Fibroblast of skin of right quadriceps (primary cell): ENCODE data around the gene MBP.
"Not testable (repeated sequence)": the region's sequence is repeated elsewhere in the genome, so short reads cannot be mapped to it uniquely, and the experiment has no call there.

ENCODE experiments used
- DNase-seq: peaks from one replicate; pipeline ENCODE4 v3.0.0-alpha.2; 2013

MBP gene

DNA sequence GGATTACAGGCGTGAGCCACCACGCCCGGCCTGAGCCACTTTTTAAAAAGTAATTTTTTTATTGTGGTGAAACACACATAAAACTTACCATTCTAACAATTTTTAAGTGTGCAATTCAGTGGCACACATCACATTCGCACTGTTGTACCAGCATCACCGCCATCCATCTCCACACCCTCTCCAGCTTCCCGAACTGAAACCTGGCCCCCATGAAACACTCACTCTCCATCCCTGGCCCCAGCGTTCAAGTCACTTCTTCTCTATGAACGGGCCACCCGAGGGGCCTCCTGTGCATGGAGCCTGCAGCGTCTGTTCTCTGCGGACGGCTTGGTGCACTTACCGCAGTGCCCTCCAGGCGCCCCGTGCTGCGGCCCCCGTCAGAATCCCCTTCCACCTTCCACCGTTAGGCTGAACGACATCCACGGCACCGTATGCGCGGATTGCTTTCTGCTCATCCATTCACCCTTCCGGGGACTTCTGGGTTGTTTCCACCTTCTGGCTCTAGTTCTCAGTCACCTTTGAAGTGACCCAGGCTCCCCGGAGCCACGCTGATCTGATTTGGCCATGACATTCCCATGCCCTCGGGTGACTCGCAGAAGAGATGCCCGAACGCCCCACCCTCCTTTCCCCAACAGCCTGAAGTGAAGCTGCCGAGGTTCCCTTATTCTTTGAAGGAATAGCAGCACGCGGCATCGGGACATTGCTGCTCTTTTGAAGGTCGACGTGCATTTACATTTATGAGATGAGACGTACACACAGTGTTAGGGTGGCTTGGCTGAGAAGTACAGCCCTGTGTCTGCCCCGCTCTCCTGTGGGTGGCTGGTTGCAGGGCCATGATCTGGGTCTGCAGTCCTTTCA, 134.4 kb downstream of the MBP start:
- no peak for DNase-seq

GRCh38 chr18:76996429-76996828, 136.2 kb downstream of the MBP start:
- no peak for DNase-seq

- DNase-seq, result no peak
Measured at GRCh38 chr18:76995896-76996295, 136.7 kb downstream of the MBP start.

GRCh38 chr18:76994086-76994654, 138.4 kb downstream of the MBP start:
- DNase-seq, result no peak

GRCh38 chr18:76993573-76993972, 139.0 kb downstream of the MBP start:
- no peak for DNase-seq

DNA sequence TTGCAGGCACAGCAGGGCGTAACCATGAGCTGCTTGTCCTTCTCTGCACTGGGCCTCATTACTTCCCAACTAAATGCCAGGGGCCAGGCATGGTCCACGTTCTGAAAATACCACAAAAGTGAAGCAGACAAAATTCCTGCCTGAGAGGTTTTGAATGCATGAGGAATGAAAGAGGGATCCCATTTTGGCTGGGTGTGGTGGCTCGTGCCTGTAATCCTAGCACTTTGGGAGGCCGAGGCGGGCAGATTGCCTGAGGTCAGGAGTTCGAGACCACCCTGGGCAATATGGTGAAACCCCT, 139.5 kb downstream of the MBP start:
- DNase-seq, result no peak

DNA sequence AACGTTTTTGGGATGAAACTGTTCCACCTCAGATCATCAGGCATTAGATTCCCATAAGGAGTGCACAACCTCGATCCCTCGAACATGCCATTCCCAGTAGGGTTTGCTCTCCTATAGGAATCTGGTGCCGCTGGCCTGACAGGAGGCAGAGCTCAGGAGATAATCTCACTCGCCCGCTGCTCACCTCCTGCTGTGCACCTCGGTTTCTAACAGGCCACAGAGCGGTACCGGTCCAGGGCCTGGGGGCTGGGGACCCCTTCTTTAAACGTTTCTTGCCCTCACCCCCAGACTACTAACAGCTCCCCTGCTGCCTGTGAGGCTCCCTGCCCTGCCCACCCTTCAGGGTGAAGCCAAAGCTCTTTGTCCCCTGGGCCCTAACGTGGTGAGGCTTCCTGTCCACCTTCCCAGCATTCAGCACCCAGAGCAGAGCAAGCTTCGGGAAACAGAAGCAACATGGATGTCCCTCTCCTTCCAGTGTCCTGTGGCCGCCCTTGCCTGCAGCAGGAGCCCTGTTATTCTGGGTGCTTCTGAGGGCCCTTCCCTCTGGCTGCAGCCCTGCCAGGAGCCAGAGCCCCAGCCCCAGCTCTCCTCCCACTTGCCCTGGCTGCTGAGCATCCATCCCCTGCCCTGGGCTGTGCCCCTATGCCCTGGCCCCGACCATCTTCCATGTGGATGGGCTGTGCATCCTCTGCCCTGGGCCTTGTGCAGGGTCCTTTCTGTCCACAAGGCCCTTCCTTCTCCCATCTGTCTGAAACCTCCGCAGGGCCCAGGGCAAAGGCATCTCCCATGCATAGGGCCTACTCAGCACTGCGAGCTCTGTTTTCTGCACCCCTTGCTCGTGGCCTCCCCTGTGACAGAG, 140.1 kb downstream of the MBP start:
- no peak for DNase-seq

DNA sequence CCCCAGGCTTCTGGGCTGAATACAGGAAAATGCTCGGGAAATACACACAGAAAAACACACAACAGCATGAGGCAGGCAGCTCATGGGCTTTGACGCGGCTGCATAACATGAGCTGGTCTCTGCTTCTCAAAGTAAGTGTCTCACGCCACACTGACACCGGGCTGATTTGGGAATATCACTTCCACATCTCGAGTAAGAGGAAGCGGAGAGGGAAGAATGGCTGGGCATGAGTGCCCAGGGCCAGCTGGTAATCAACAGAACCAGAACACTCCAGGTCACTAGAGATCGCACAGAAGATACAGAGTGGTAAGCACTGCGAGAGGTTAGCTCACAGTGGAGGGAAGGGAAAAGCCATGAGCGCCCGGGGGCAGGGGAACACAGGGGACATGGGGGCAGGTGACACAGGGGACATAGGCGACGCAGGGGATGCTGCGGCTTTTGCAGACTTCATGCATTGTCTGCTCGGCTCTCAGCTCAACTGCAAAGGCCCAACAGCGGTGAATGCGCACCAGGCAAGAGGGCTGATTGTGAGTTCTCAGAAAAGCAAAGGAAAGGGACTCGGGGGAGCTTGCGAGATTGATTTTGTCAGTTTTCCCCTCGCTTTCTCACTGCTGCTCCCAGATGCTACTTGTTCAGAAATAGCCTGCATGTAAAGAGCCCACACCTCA, 141.4 kb downstream of the MBP start:
- no peak for DNase-seq

DNA sequence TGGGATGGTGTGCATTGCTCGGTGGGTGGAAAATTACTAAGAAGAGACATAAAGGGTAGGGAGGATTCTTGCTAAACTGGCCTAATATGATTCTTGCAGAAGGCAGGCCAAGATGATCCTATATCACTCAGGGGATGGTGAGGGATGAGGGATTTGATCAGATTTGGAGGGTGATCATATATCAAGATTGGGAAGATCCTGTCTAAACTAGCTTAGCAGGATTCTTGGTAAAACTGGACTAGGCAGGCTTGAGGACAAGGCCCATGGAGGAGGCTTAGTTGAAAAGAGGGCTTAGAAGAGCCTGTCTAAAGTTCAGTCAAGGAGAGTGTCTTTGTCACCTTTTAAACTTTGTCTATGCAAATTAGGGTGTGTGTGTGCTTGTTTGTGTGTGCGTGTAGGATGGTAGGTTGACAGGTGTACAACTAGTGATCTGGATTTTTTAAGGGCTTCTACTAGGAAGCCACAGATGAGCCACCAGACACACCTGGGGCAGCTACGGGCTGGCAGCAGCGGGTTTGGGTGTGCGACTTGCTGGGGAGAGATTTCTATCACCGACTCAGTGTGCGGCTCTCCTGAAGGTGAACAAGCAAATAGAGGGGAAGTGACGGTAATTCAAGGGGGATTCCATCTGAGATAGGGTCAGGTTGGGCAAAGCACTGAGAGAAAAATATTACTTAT, 142.1 kb downstream of the MBP start:
- DNase-seq, result not testable (repeated sequence)

DNA sequence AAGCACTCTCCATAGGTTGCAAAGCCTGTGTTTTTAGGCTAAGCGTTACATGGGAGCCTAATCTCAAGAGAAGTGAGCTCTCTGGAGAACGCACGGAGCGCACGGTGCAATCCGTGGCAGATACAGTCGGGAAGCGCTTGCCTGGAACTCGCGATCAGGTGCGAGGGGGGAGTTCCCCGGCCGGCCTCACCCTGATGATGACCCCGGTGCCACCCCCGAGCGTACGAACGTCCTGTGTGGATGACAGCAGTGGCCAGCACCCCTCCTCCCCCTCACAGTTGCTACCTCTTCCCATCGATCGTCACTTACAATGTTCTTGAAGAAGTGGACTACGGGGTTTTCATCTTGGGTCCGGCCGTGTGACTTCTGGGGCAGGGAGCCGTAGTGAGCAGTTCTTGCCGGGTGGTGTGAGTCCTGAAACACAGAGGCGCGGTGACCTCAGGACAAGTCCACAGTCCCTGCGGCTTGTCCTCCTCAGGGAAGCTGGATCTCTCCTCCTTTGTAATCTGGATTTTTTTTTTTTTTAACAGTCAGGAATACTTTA, 142.9 kb downstream of the MBP start:
- no peak for DNase-seq

- no peak for DNase-seq
Measured at GRCh38 chr18:76988827-76989646, 143.5 kb downstream of the MBP start.

DNA sequence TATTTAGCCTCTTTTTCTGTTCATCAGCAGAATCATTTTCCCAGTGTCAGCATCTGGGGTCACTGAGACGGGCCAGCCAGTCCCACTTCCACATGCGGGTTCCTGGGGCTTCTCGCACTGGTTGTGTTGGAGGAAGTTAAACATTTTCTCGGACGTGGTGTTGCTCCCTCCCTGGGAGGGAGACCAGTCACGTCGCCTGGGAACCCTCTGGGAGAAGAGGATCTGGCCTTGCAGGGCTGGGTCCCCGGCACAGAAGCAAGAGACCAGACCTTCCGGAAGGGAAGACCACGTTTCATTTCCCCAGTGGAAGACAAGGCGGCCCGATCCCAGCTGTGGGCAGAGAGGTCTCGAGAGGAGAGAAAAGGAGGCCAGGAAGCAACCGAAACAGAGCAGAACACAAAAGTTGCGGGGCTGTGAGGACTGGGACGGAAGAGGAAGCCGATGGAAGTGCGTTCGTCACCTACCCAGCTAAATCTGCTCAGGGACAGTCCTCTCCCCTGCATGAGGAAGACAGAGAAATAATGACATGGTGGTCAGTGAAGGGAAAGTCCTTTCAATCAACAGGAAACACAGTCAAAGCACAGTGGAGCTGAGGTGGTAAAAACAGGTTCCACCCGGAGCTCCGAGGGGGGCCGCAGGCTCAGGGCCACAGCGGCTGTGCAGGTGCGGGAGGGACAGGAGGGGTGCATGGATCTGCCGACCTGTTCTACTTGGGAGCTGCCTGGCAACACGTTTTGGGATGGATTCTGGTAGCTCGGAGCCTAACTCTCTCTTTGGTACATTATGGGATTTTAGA, 144.4 kb downstream of the MBP start:
- no peak for DNase-seq

DNA sequence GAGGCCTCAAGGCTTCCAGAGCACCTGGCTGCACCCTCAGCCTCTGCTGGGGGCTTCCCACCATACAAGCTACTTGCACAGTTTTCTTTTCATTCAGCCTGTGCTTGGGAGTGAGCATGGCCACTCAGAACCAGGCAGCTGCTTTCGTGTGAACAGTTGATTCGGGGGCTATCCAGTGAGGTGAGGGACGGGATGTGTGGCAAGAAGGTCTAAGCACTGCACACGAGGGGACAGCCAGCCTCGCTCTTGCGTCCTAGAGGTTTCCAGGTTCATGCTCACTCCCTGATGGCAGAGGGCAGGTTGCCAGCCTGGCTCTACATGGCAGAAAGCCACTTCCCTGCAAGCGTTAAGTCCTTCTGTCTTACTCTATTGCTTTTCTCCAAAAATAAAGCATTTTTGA, 146.2 kb downstream of the MBP start:
- no peak for DNase-seq

DNA sequence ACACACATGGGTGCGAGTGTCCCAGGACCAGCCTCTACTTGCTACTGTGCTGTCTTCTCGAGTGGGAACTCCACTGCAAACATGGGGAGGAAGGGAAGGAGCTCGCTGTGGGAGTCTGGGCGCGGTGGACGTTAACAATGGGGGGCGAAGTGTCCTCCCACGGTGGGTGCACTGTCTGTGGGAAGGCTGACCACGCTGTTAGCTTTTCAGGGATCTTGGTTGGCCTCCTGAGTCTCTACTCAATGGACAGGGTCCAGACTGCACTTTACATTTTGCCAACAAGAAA, 146.7 kb downstream of the MBP start:
- no peak for DNase-seq

DNA sequence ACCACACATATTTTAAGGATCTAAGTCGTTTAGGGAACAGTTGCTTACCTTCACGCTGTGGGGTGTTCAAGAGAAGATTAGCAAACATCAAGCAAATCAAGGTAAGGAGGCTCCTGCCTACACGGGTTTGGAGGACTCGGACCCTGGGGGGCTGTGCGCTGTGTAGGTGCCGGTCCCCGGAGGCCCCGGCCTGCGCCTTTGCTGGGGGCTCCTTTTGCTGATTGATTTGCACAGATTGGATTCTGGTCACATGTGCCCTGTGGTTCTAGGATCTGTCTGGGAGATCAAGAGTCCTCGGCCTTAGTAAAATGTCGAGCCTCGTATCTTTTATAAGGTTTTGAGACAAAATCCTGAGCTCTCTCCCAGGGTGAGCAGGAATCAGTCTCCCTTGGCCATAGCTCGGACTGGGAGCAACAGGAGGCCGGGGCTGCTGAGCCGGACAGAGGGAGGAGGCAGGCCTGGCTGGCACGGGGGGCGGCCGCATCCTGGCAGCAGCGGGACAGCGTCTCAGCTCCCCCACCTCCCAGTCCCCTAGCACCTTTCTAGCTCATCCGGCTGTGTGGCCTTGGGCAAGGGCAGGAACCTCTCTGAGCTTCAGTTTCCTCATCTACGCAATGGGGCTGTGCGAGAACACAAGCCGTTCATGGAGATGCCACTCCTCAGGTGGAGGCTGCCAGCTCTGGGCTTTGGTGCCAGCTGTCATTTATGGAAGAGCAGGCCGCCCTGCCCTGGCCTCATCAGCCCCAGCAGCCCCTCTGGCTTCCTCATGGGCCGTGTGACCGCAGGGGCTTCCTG, 147.2 kb downstream of the MBP start:
- no peak for DNase-seq

GRCh38 chr18:76984193-76985155, 148.1 kb downstream of the MBP start:
- no peak for DNase-seq

GRCh38 chr18:76983613-76984051, 149.0 kb downstream of the MBP start:
- DNase-seq, result no peak

- peak; percentile 62 for DNase-seq
Measured at GRCh38 chr18:76982841-76983583, 149.6 kb downstream of the MBP start.
